AG04450 (cell line): ENCODE measurements around the gene IGSF8. TPM values are rescaled to one million over a fixed set of nuclear protein-coding genes. Genes with fewer than 3 reads are reported as not detected.
A peak's percentile ranks its signal among the peaks of the same experiment; 100 is the strongest.

ENCODE experiments used
- CTCF ChIA-PET: fragments of 300-600, 350-600 bp; formaldehyde crosslinking; extraction: SDS; loops from one replicate; lab custom pipeline; 2022; ENCODE audit warnings: antibody characterized with exemption, inconsistent platforms; lab: Charles Lee
- POLR2A ChIA-PET: fragments of 350-600 bp; formaldehyde crosslinking; extraction: SDS; loops from one replicate; lab custom pipeline; 2021; ENCODE audit warnings: antibody characterized with exemption, inconsistent platforms; lab: Yijun Ruan, JAX
- DNase-seq: peaks from one replicate; pipeline ENCODE4 v3.0.0-alpha.2; 2011; ENCODE audit warnings: low read depth, low spot score
- H3K27ac ChIP-seq: one replicate; pipeline ENCODE4 v1.5.1; 2012; ENCODE audit warnings: low read depth, low read length, control low read depth
- H3K27me3 ChIP-seq: one replicate; pipeline ENCODE4 v1.6.0; 2012; ENCODE audit warnings: low read length; ENCODE audit not compliant: control insufficient read depth, insufficient read depth
- H3K4me3 ChIP-seq: 2 replicates; pipeline ENCODE4 v1.5.1; 2011; ENCODE audit warnings: mild to moderate bottlenecking, low read depth, low read length, control low read depth
- H3K9me3 ChIP-seq: 2 replicates; pipeline ENCODE4 v1.5.1; 2012; ENCODE audit warnings: low read length; ENCODE audit not compliant: control insufficient read depth, insufficient read depth
- polyA plus RNA-seq: library from polyadenylated mRNA; depleted of rRNA; stranded (reverse); fragments of >200 nt; gene quantifications from 2 replicates; pipeline ENCODE4 v1.2.3, GENCODE V29; 2011
- TF ChIP-seq, protein P1 (sequence below): IDR thresholded peaks from 2 replicates; pipeline ENCODE4 v1.5.1; 2011; ENCODE audit warnings: low read depth, low read length, control low read depth, inconsistent platforms

IGSF8 gene
- polyA plus RNA-seq, 1 experiment = 12.7 TPM

GRCh38 chr1:160123726-160124125 is 25.3 kb upstream of the IGSF8 start:
- Histone ChIP-seq H3K27me3 (peaks cover 5% of the 10 kb centered on the region), H3K9me3 (no peaks in the 10 kb centered on the region; the same call in 1 of the 2 replicates), H3K27ac (peak overlapping the region; percentile 78), H3K4me3 (no peak overlapping the region)
- TF ChIP-seq, protein P1, sequence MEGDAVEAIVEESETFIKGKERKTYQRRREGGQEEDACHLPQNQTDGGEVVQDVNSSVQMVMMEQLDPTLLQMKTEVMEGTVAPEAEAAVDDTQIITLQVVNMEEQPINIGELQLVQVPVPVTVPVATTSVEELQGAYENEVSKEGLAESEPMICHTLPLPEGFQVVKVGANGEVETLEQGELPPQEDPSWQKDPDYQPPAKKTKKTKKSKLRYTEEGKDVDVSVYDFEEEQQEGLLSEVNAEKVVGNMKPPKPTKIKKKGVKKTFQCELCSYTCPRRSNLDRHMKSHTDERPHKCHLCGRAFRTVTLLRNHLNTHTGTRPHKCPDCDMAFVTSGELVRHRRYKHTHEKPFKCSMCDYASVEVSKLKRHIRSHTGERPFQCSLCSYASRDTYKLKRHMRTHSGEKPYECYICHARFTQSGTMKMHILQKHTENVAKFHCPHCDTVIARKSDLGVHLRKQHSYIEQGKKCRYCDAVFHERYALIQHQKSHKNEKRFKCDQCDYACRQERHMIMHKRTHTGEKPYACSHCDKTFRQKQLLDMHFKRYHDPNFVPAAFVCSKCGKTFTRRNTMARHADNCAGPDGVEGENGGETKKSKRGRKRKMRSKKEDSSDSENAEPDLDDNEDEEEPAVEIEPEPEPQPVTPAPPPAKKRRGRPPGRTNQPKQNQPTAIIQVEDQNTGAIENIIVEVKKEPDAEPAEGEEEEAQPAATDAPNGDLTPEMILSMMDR = no peak
- ChIA-PET POLR2A (no interaction called here), CTCF (interaction anchor here (0.9 to 2.9 kb wide), 5 partner anchors 14 to 96 kb away, joined by 3 to 9 read pairs (median 6); no protein-coding TSS in a partner anchor)
- no peak for DNase-seq

- no peak overlapping the region for H3K27ac ChIP-seq
- H3K4me3 ChIP-seq = no peak overlapping the region
- DNase-seq = no peak
- TF ChIP-seq, protein P1 = no peak
- ChIA-PET POLR2A (no interaction called here), CTCF (interaction anchor here (0.9 to 2.9 kb wide), 5 partner anchors 14 to 129 kb away, joined by 3 to 9 read pairs (median 4); no protein-coding TSS in a partner anchor)
- no peaks in the 10 kb centered on the region; the same call in 1 of the 2 replicates for H3K9me3 ChIP-seq
- H3K27me3 ChIP-seq = peaks cover 5% of the 10 kb centered on the region
Measured at GRCh38 chr1:160122978-160123495, 24.6 kb upstream of the IGSF8 start.

GRCh38 chr1:160121388-160121787 is 23.0 kb upstream of the IGSF8 start:
- TF ChIP-seq, protein P1 = no peak
- POLR2A ChIA-PET = no interaction called here
- no peaks in the 10 kb centered on the region; the same call in 1 of the 2 replicates for H3K9me3 ChIP-seq
- H3K27ac ChIP-seq = no peak overlapping the region
- no peak for DNase-seq
- H3K27me3 ChIP-seq = peaks cover 16% of the 10 kb centered on the region
- CTCF ChIA-PET = interaction anchor here (0.7 to 1.7 kb wide), 2 partner anchors 20 to 72 kb away, joined by 3 to 7 read pairs; no protein-coding TSS in a partner anchor
- no peak overlapping the region for H3K4me3 ChIP-seq

DNA sequence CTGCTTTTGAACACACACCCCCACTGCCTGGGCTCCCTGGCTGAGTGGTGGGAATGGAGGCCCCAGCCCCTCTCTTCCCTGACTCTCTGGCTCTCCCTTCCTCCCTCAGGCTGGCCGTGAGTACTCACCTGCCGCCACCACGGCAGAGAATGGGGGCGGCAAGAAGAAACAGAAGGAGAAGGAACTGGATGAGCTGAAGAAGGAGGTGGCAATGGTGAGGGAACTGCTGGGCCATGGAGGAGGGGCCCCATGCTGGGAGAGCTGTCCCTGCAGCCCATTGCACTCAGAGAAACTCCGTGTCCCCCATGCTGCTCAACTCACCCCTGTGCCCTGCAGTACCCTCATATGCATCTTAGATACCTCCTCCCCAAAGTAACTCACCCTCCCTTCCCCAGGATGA is 22.4 kb upstream of the IGSF8 start:
- no peak overlapping the region for H3K27ac ChIP-seq
- TF ChIP-seq, protein P1 = no peak
- CTCF ChIA-PET = interaction anchor here (0.7 to 1.7 kb wide), 2 partner anchors 20 to 73 kb away, joined by 3 to 7 read pairs; no protein-coding TSS in a partner anchor

GRCh38 chr1:160118928-160119327 is 20.5 kb upstream of the IGSF8 start:
- TF ChIP-seq, protein P1 = no peak
- Histone ChIP-seq H3K27ac (no peak overlapping the region), H3K9me3 (no peaks in the 10 kb centered on the region; the same call in 1 of the 2 replicates), H3K27me3 (peaks cover 35% of the 10 kb centered on the region), H3K4me3 (no peak overlapping the region)
- DNase-seq = no peak
- CTCF ChIA-PET = interaction anchor here (2.3 to 2.8 kb wide), 3 partner anchors 11 to 74 kb away, joined by 9 to 17 read pairs (median 9); no protein-coding TSS in a partner anchor
- POLR2A ChIA-PET = no interaction called here

More for the DNA sequence above, 22.4 kb upstream of the IGSF8 start:
- H3K4me3 ChIP-seq = no peak overlapping the region
- no peak for DNase-seq
- POLR2A ChIA-PET = no interaction called here
- peaks cover 19% of the 10 kb centered on the region for H3K27me3 ChIP-seq
- no peaks in the 10 kb centered on the region; the same call in 1 of the 2 replicates for H3K9me3 ChIP-seq
